Activated CD8-positive, alpha-beta memory T cell treated with anti-CD3 and anti-CD28 coated beads, Interleukin-2, amount 50 U/mL, for 4 hours (primary cell): Measurements from ENCODE around the gene UBXN7.
A peak's percentile ranks its signal among the peaks of the same experiment; 100 is the strongest.
"Not testable (repeated sequence)": the region's sequence is repeated elsewhere in the genome, so short reads cannot be mapped to it uniquely, and the experiment has no call there.

Source experiments
- DNase-seq: peaks from one replicate; pipeline ENCODE4 v3.0.0-alpha.2; 2020

UBXN7 gene

DNA sequence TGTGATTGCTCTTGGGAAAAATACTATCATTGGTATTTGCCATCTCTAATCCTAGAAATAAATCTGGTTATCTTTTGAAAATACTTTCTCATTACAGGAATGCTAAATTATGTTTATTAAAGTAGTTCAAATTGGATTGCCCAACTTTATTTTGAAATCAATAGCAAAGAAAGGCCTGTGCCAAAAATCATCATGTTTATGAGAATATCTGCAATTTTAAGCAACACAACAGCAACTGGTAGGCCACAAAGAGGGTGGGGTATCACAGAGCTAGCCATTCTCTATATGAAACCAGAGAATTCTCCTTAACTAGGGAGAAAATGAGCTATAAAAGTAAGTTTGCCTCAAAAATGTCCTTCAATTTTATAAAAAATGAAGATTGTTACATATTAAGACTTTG, 82.2 kb downstream of the UBXN7 start:
- DNase-seq: no peak

DNA sequence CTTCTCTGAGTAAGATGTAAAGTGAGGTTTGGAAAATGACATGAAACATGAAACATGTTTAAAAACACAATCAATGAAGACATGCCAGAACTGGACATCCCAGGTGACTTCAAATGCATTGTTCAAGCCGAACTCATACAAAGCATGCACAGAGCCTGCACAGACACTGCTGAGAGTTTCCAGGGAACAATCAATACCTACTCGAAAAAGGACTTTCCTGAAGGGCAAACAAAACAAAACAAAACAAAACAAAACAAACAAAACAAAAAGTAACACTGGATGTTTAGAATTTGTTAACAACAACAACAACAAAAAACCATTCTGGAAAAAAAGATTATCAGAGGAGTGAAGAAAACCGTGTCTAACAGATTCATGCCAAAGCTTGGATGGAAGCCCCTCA, 83.5 kb downstream of the UBXN7 start:
- DNase-seq: no peak

DNA sequence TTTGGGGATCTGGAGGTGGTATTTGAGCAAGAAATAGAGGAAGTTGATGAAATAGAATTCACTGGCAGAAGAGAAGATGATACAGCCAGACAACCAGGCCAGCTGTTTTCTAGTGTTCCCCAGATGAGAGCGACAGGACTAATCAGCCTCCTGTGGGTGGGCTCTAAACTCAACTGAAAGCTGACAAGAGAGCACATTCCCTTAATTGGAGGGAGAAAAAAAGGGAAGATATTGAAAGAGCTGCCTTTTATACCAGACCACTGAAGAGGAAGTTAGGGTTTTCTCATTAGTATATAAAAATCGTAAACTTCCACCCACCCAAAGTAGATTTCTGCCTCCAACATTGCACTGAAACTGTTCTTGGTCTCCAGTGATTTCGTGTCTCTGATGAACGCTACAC, 87.6 kb downstream of the UBXN7 start:
- no peak for DNase-seq

DNA sequence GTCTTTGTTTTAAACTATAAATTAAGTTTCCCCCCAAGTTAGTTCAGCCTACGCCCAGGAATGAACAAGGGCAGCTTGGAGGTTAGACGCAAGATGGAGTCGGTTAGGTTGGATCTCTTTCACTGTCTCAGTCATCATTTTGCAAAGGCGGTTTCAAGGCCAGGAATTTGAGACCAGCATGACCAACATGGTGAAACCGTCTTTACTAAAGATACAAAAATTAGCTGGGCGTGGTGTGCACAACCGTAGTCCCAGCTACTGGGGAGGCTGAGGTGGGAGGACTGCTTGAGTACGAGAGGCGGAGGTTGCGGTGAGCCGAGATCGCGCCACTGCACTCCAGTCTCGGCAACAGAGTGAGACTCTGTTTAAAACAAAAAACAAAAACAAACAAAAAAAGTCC, 88.3 kb downstream of the UBXN7 start:
- not testable (repeated sequence) for DNase-seq

DNA sequence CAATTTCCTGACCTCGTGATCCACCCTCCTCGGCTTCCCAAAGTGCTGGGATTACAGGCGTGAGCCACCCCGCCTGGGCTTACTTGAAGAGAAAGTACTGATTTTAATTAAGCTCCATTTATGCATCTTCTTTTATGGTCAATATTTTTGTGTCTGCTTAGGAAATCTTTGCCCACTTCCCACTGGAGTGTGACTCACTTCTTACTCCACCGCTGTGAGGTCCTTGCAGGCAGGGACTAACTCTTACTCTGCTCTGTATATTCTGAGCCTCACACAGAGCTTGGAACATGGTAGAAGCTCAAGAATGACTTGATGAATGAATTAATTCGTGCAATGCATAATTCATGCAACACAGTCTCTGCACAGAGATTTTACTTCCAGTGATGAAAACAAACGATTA, 91.1 kb downstream of the UBXN7 start:
- DNase-seq: no peak

DNA sequence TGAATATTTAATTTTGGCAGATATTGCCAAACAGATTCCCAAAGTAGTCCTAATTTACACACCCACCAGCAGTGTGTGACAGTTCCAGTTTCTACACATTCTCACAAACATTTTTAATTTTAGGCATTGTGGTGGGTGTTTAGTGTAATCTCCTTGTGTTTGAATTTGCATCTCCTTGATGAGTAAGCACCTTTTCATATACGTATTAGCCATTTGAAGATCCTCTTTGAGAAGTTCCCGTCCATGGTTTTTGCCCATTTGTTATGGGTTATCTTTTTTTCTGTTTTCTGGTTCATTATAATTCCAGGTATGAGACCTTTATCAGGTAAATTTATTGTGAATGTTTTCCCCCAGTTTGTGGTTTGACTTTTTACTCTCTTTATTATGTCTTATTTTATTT, 91.8 kb downstream of the UBXN7 start:
- no peak for DNase-seq

- no peak for DNase-seq
Observed at GRCh38 chr3:196339493-196340254, 92.6 kb downstream of the UBXN7 start.

- no peak for DNase-seq
Observed at GRCh38 chr3:196339044-196339443, 93.2 kb downstream of the UBXN7 start.

DNA sequence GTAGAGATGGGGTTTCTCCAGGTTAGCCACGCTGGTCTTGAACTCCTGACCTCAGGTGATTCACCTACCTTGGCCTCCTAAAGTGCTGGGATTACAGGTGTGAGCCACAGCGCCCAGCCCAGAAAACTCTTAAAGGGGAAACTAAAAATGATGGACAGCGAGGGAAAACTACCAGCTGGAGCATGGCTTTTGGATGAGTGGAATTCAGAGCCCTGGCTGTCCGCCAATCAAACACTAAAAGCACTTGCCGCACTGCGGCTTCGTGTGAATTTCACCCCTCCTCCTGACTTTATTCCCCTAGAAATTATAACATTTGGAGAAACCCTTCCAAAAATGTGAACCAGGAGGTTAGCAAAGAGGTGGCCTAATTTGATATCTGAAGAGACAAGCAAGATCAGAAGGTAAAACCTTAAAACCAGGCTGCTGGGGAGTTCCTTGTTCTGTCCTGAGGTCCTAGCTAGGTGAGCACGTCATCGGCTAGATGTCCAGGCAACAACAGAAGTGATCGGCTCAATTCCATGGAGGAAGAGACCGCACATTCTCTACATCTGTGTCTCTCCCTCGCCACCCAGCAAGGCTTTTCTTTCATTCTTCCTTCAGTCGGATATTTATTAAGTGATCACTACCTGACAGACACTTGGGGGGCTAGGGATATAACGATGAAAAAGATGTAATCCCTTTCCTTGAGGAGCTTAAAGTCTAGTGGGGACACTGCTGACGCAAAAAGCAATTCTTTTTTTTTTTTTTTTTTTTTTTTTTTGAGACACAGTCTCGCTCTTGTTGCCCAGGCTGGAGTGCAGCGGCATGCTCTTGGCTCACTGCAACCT, 95.7 kb downstream of the UBXN7 start:
- no peak for DNase-seq

DNA sequence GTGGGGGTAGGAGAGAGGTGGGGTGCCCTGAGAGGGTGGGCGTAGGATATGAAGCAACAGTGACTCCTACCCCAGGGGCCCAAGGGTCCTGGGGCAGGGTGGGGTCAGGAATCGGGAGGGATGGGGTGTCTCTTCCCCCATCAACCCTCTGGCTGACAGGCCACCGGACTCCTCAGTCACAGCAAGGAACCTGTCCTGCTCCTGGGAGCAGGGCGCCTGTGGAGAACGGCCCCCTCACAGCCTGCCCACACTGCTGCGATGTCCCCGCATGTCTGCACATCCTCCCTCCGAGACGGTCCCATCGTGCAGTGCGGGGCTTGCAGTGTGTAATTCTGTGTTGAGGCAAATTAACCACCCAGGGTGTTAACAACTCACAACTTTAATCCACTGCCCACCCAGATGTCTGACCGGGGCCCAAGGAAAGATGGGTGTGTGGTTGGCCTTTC, 96.7 kb downstream of the UBXN7 start:
- DNase-seq: no peak

GRCh38 chr3:196334982-196335381, 97.2 kb downstream of the UBXN7 start:
- DNase-seq: no peak

- no peak for DNase-seq
Observed at GRCh38 chr3:196332168-196332567, 100.1 kb downstream of the UBXN7 start.

GRCh38 chr3:196327405-196327804, 104.8 kb downstream of the UBXN7 start:
- no peak for DNase-seq

GRCh38 chr3:196326936-196327335, 105.3 kb downstream of the UBXN7 start:
- DNase-seq: no peak

- DNase-seq: no peak
Observed at GRCh38 chr3:196323691-196324090, 108.5 kb downstream of the UBXN7 start.

DNA sequence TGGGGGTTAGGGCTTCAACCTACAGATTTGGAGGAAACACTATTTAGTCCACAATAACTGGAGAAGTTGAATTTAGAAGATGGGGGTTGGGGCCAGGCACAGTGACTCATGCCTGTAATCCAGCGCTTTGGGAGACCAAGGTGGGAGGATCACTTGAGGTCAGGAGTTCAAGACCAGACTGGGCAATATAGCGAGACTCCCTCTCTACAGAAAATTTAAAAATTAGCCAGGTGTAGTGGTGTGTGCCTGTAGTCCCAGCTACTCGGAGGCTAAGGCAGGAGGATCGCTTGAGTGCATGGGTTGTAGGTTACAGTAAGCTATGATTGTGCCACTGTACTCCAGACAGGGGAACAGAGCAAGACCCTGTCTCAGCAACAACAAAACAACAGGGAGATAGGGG, 109.2 kb downstream of the UBXN7 start:
- no peak for DNase-seq

GRCh38 chr3:196321162-196321561, 111.1 kb downstream of the UBXN7 start:
- no peak for DNase-seq

- DNase-seq: no peak
Observed at GRCh38 chr3:196320137-196320536, 112.1 kb downstream of the UBXN7 start.

DNA sequence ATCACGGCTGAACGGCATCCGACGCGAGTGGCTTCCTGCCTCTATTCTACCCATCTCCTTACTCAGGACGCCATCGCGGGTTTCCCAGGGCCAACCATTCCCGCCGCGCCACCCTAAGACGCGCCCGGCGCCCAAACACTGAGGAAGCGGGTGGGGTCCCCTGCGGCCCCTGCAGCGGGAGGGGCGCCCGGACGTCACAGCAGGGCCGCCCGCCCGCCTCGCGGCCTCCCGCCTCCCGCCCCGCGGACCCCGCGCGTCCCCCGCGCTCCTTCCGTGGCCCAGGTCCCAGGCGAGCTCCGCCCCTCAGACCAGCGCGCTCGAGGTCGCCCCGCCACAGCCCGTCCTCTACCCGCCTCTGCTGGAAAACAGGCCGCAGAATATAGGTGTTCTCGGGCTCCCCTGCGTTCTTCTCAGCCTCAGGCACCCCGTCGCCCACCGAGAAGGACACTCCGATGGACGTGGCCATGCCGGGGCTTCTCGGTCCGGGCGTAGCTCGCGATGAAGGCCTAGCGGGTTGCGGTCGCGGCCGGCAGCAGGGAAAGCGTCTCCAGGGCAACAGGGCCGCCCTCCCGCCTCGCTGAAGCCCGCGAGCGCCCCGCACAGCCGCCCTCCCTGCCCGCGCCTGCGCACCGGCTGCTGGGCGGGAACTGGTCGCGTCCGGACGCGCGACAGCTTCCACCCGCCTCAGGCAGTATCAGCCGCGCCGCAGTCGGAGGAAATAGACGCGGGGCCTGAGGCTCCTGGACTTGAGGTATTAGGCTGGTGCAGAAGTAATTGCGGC, 114.3 kb downstream of the UBXN7 start, which contains the start of gene DYNLT2B:
TSS of gene DYNLT2B (minus strand) at position 554 of the 781 bp plus-strand sequence. CDS start at position 466, 88 bp downstream.
- DNase-seq: peak; percentile 81

GRCh38 chr3:196316799-196317686, 115.2 kb downstream of the UBXN7 start:
- DNase-seq: not testable (repeated sequence)

DNA sequence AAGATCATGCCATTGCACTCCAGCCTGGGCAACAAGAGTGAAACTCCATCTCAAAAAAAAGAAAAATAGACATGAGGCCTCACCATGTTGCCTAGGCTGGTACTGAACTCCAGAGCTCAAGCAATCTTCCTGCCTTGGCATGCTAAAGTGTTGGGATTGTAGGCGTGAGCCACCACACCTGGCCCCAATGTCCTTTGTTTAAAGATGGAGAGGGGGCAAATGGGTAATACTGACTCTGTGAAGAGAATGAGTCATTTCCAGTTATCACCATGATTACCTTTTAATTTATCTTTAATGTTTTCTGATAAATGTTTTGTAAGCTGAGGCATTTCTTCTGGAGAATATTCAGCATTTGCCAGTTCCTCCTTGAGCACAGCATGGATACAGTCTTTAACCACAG, 116.4 kb downstream of the UBXN7 start:
- no peak for DNase-seq

- no peak for DNase-seq
Observed at GRCh38 chr3:196314597-196314996, 117.6 kb downstream of the UBXN7 start.
